Hematopoietic multipotent progenitor cell treated with erythropoietin and hydrocortisone succinate and interleukin-3 and kit ligand, for 15 days (in vitro differentiated cells): Measurements from ENCODE around the gene PEAK1.
"Not testable (repeated sequence)": the region's sequence is repeated elsewhere in the genome, so short reads cannot be mapped to it uniquely, and the experiment has no call there.

Experiments
- DNase-seq: peaks from one replicate; pipeline ENCODE4 v3.0.0-alpha.2; 2015; ENCODE audit warnings: low spot score

The PEAK1 gene

GRCh38 chr15:77309392-77309791, 110.5 kb downstream of the PEAK1 start:
- no peak for DNase-seq

DNA sequence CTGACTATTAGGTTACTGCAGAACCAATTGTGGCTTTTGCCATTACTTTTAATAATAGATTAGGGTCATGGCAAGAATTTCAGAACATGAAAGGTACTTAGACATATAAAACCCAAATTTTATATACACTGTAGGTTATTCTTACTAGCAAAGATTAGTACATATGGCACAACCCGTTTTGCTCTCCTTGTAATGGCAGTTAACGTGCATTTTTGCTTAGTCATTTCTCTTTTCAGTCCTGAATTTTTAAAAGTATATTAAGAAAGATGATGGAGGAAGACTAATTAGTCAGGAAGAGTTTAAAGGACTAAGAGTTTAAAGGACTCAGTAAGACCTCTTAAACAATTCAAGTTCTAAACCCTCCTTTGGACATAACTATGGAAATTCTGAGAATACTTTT, 114.0 kb downstream of the PEAK1 start:
- peak; percentile 12 for DNase-seq

DNA sequence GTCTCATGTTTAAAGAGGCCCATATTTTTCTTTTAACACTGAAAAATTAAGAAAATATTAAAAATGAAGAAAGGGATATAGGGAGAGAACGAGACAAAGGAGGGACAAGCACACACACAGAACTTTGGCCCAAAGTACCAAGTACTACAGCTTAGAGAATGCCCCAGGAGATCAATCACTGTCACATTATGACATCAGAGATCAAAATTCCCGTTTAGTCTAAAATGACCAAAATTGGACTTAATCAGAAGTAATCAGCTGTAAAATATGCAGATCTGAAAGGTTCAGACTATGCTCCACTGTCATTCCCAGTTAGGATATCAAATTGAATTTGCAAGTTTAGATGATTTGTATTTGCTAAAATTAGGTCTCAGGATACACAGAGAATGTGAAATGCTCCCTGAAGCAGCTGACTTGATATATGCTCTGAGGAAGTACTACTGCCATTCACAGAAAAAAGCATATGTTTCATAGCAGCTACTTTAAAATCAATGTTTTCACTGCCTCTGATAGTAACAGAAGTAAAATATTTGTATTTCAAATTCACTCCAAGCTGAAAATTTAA, 123.0 kb downstream of the PEAK1 start:
- no peak for DNase-seq

- no peak for DNase-seq
Measured at GRCh38 chr15:77295446-77295845, 124.5 kb downstream of the PEAK1 start.

DNA sequence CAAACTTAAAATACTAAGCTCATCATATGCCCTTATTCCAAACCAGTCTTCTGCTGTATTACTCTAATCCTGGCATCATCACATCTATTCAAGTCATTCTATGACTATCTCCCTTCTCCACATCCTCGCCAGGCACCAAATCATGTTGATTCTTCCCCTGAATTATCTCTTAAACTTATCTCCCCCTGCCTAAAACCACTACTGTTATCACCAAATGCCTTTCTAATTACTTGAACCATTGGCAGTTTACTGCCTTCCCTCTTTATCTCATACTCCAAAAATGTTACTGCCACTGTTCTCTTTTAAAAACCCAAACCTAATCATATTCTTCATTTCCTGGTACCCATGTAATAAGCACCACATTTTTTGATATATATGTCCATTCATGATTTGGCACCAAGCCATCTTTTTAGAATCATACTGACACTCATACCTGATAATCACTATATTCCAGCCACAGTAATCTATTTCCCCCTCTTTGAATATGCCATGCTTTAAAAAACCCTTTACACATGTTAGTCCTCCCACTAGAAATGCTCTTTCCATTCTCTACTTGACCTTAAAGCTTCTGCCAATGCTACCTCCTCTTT, 126.8 kb downstream of the PEAK1 start:
- peak; percentile 10 for DNase-seq

DNA sequence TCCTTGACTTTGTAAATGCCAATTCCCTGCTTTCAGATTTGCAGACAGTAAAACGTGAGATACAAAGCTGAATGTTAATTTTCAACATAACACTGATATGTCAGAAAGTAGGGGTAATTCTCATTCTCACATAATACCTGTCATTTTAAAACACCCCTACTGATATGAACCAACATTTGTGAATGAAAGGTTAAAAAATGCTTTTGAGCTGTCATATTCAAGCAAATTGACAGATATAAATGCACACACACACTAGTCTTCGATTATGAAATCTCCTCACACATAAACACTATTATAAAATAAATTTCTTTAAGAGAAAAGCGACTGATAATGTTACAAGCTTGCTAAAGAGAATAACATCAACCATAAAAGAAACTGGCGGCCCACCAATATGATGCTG, 128.8 kb downstream of the PEAK1 start:
- DNase-seq, result no peak

GRCh38 chr15:77287385-77287784, 132.5 kb downstream of the PEAK1 start:
- no peak for DNase-seq

- DNase-seq, result no peak
Measured at GRCh38 chr15:77285057-77285997, 134.6 kb downstream of the PEAK1 start.

- DNase-seq, result no peak
Measured at GRCh38 chr15:77282333-77282732, 137.6 kb downstream of the PEAK1 start.

GRCh38 chr15:77276943-77277342, 143.0 kb downstream of the PEAK1 start:
- DNase-seq, result no peak

DNA sequence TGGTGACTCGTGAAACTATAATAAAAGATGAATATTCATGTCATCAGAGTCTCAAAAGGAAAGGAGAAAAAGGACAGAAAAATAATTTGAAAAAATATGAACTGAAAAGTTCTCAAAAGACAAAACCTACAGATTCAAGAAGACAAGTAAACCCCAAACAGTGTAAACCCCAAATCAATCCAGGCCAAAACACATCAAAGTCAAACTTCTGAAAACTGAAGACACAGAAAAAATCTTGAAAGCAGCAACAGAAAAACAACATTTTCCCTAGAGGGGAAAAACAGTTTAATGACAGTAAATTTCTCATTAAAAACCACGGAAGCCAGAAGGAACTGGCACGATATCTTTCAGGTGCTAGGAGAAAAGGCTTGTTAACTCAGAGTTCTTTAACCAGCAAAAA, 143.8 kb downstream of the PEAK1 start:
- DNase-seq, result no peak

- DNase-seq, result not testable (repeated sequence)
Measured at GRCh38 chr15:77273136-77273535, 146.8 kb downstream of the PEAK1 start.

GRCh38 chr15:77266708-77267386, 153.1 kb downstream of the PEAK1 start:
- DNase-seq, result no peak

GRCh38 chr15:77255385-77255784, 164.5 kb downstream of the PEAK1 start:
- no peak for DNase-seq

DNA sequence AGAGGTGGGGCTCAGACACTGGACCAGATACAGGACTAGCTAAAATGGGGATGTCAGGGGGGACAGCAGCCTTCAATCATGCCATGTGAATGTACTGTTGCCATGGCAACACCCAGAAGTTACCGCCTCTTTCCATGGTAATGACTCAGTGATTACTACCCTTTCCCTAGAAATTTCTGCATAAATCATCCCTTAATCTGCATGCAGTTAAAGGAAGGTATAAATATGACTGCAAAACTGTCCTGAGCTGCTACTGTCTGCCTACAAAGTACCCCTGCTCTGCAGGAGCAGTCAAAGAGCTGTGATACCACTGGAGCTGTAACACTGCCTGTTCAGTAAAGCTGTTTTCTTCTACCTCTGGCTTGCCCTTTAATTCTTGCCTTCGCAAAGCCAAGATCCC, 168.2 kb downstream of the PEAK1 start:
- no peak for DNase-seq

- DNase-seq, result no peak
Measured at GRCh38 chr15:77247116-77247515, 172.8 kb downstream of the PEAK1 start.

DNA sequence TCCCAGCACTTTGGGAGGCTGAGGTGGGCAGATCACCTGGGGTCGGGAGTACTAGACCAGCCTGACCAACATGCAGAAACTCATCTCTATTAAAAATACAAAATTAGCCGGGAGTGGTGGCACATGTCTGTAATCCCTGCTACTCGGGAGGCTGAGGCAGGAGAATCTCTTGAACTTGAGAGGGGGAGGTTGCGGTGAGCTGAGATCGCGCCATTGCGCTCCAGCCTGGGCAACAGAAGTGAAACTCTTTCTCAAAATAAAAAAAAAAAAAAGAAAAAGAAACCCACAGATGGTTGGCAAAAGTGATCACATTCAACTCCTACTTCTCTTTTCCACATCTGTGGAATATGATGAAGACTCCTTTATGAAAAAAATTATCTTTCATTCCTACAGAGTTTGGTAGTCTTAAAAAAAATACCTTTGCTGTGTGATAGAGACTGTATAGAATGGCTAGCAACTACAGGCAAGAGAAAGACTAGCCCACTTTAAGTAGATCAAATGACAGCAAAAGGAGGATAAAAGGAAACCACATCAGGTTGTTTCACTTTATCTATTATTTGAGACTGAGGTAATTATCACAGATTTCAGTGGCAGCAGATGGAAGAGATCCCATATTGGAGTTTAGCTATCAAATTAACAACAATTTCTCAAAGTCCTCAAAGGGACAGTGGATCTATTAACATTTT, 176.0 kb downstream of the PEAK1 start:
- no peak for DNase-seq

- DNase-seq, result no peak
Measured at GRCh38 chr15:77243135-77243534, 176.8 kb downstream of the PEAK1 start.

GRCh38 chr15:77239882-77240608, 179.9 kb downstream of the PEAK1 start:
- no peak for DNase-seq

DNA sequence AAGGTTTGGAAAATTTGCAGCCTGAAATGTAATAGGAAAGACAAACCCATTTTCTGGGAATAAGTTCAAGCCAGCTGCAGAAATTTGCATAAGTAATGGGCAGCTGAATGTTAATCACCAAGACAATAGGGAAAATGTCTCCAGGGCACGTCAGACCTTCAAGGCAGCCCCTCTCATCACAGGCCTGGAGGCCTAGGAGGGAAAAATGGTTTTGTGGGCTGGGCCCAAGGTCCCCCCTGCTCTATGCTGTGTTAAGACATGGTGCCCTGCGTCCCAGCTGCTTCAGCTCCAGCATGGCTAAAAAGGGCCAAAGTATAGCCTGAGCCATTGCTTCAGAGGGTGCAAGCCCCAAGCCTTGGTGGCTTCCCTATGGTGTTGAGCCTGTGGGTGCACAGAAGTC, 184.3 kb downstream of the PEAK1 start:
- no peak for DNase-seq

DNA sequence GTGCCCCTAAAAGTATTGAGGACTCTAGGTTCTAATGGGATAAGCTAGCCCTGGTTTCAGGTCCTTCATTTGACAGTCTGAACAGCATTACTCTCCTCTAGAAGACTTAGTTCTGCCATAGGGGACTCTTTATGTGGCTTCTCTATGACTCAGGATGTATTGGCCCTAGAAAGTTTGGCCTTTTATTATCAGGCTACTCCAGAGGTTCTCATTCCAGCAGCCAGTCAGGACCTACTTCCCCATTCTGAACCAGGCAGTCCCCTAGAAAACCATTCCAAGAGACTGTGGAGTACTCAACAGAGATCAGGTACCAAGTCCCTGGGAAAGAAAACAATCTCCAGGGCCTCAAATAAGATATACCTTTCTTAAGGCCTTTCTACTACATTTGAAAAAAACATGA, 191.1 kb downstream of the PEAK1 start:
- DNase-seq, result no peak
